BLaER1 treated with 17β-estradiol and CSF1 and Interleukin-3, amounts not matched to agents 10 nM and 100 nM (cell line): ENCODE data around the gene TMEM91.
A peak's percentile ranks its signal among the peaks of the same experiment; 100 is the strongest.

Source experiments
- H3K27ac ChIP-seq, 11 experiments: shearing (Covaris generic); formaldehyde crosslinking; 2 replicates each; pipeline ENCODE4 v1.8.1; 2022
- H3K27me3 ChIP-seq, 11 experiments: shearing (Covaris generic); formaldehyde crosslinking; 2 replicates each; pipeline ENCODE4 v1.8.1; 2022
- H3K36me3 ChIP-seq, 11 experiments: shearing (Covaris generic); formaldehyde crosslinking; 2 replicates each; pipeline ENCODE4 v1.8.1; 2022
- H3K4me1 ChIP-seq, 10 experiments: shearing (Covaris generic); formaldehyde crosslinking; 2 replicates each; pipeline ENCODE4 v1.8.1; 2022
- H3K4me2 ChIP-seq, 11 experiments: shearing (Covaris generic); formaldehyde crosslinking; 2 replicates each; pipeline ENCODE4 v1.8.1; 2022
- H3K4me3 ChIP-seq, 10 experiments: shearing (Covaris generic); formaldehyde crosslinking; 2 replicates each; pipeline ENCODE4 v1.8.1; 2022
- H3K9ac ChIP-seq, 11 experiments: shearing (Covaris generic); formaldehyde crosslinking; 2 replicates each; pipeline ENCODE4 v1.8.1; 2022
- H3K9me3 ChIP-seq, 11 experiments: shearing (Covaris generic); formaldehyde crosslinking; replicated peaks in 1 of 11; 2 replicates each; pipeline ENCODE4 v1.8.1; 2022
- H4K20me1 ChIP-seq, 11 experiments: shearing (Covaris generic); formaldehyde crosslinking; 2 replicates each; pipeline ENCODE4 v1.8.1; 2022
- Cebpa-rat ChIP-seq, 11 experiments: shearing (Covaris generic); IDR thresholded peaks; 2 replicates each; pipeline ENCODE4 v1.8.1; 2022

The TMEM91 gene

GRCh38 chr19:41427647-41428480, 51.5 kb downstream of the TMEM91 start:
- peaks cover 46 to 84% (median 55%) of the 10 kb centered on the region in 11 experiments for H3K36me3 ChIP-seq
- no peak for TF ChIP-seq Cebpa-rat (IDR thresholded peaks at IDR 0.05)
- peaks cover 43 to 86% (median 73%) of the 10 kb centered on the region in 10 experiments for H3K4me1 ChIP-seq
- peaks cover 0 to 25% (median 0%) of the 10 kb centered on the region in 11 experiments; a peak in 6 of 22 replicates for H4K20me1 ChIP-seq
- no peaks in the 10 kb centered on the region for H3K9me3 ChIP-seq
- peak overlapping the region; percentile 76 to 89 (median 80) for H3K27ac ChIP-seq
- no peaks in the 10 kb centered on the region for H3K27me3 ChIP-seq
- H3K4me3 ChIP-seq = peak overlapping the region; percentile 44 to 75 (median 60)
- peak overlapping the region; percentile 91 to 97 (median 95) for H3K4me2 ChIP-seq
- H3K9ac ChIP-seq = peak overlapping the region; percentile 70 to 87 (median 79)

GRCh38 chr19:41428481-41428859, 52.1 kb downstream of the TMEM91 start:
- Histone ChIP-seq H3K27me3 (no peaks in the 10 kb centered on the region), H3K4me2 (peak overlapping the region; percentile 91 to 97 (median 95)), H4K20me1 (peaks cover 0 to 25% (median 0%) of the 10 kb centered on the region in 11 experiments; a peak in 6 of 22 replicates), H3K4me1 (peaks cover 43 to 82% (median 72%) of the 10 kb centered on the region in 10 experiments), H3K4me3 (peak overlapping the region; percentile 44 to 75 (median 60); a peak in 19 of 20 replicates), H3K27ac (peak overlapping the region; percentile 76 to 89 (median 80)), H3K9ac (peak overlapping the region; percentile 70 to 87 (median 79); a peak in 21 of 22 replicates), H3K9me3 (no peaks in the 10 kb centered on the region), H3K36me3 (peaks cover 49 to 84% (median 57%) of the 10 kb centered on the region in 11 experiments)
- no peak for TF ChIP-seq Cebpa-rat (IDR thresholded peaks at IDR 0.05)

- Histone ChIP-seq H3K4me2 (peak overlapping the region; percentile 46 to 96 (median 65)), H3K9me3 (no peaks in the 10 kb centered on the region), H3K4me3 (no peak overlapping the region), H3K27me3 (no peaks in the 10 kb centered on the region), H3K27ac (peak overlapping the region in 9 of 11 experiments; percentile 43 to 75 (median 62); a peak in 18 of 22 replicates), H3K9ac (peak overlapping the region; percentile 7 to 62 (median 33); a peak in 16 of 22 replicates), H3K36me3 (peaks cover 27 to 77% (median 38%) of the 10 kb centered on the region in 11 experiments), H4K20me1 (peaks cover 0 to 13% (median 0%) of the 10 kb centered on the region in 11 experiments; a peak in 5 of 22 replicates), H3K4me1 (peaks cover 48 to 78% (median 69%) of the 10 kb centered on the region in 10 experiments)
- no peak for TF ChIP-seq Cebpa-rat (IDR thresholded peaks at IDR 0.05)
These were observed 54.6 kb downstream of the TMEM91 start for GRCh38 chr19:41430922-41431321.

- H3K9ac ChIP-seq = peak overlapping the region; percentile 7 to 62 (median 33); a peak in 16 of 22 replicates
- no peak for TF ChIP-seq Cebpa-rat (IDR thresholded peaks at IDR 0.05)
- no peaks in the 10 kb centered on the region for H3K9me3 ChIP-seq
- H3K4me3 ChIP-seq = no peak overlapping the region
- H3K36me3 ChIP-seq = peaks cover 29 to 77% (median 41%) of the 10 kb centered on the region in 11 experiments
- H3K27ac ChIP-seq = peak overlapping the region in 9 of 11 experiments; percentile 43 to 75 (median 62); a peak in 18 of 22 replicates
- no peaks in the 10 kb centered on the region for H3K27me3 ChIP-seq
- H4K20me1 ChIP-seq = peaks cover 0 to 20% (median 0%) of the 10 kb centered on the region in 11 experiments; a peak in 5 of 22 replicates
- peaks cover 46 to 70% (median 62%) of the 10 kb centered on the region in 10 experiments for H3K4me1 ChIP-seq
- H3K4me2 ChIP-seq = peak overlapping the region; percentile 46 to 96 (median 65)
These were observed 55.4 kb downstream of the TMEM91 start for GRCh38 chr19:41431426-41432386.

GRCh38 chr19:41433171-41433570, 56.8 kb downstream of the TMEM91 start:
- Histone ChIP-seq H3K27ac (0 out of 22 replicates have a peak overlapping the region, but pooled peaks of 1 of the 11 experiments have one; percentile 18), H3K9ac (peak overlapping the region in 2 of 11 experiments; percentile 13 to 18; a peak in 2 of 22 replicates), H3K36me3 (peaks cover 38 to 89% (median 52%) of the 10 kb centered on the region in 11 experiments), H3K4me1 (peaks cover 33 to 67% (median 52%) of the 10 kb centered on the region in 10 experiments), H3K27me3 (no peaks in the 10 kb centered on the region), H3K9me3 (no peaks in the 10 kb centered on the region), H3K4me2 (no peak overlapping the region), H3K4me3 (no peak overlapping the region), H4K20me1 (peaks cover 0 to 21% (median 0%) of the 10 kb centered on the region in 11 experiments; a peak in 5 of 22 replicates)
- no peak for TF ChIP-seq Cebpa-rat (IDR thresholded peaks at IDR 0.05)
